Lower leg skin (tissue), 4 donors: ENCODE results near the gene STAT5B. TPM values are rescaled to one million over a fixed set of nuclear protein-coding genes. Genes with fewer than 3 reads are reported as not detected.

ENCODE experiments used
- DNase-seq, 2 donors: peaks; one replicate each; pipeline ENCODE4 v3.0.0-alpha.2; 2019; ENCODE audit warnings: low spot score in 2 of 2
- H3K4me3 ChIP-seq: fragments of 200-600 bp; sonication (generic); 2 replicates; pipeline ENCODE4 v1.5.1; 2017; ENCODE audit warnings: mild to moderate bottlenecking, low read depth; ENCODE audit not compliant: poor library complexity, severe bottlenecking
- POLR2A ChIP-seq, 2 donors: fragments of 450-650 bp; IDR thresholded peaks; one replicate each; pipeline ENCODE4 v1.6.1; 2016 to 2017; ENCODE audit warnings: antibody characterized with exemption in 2 of 2, mild to moderate bottlenecking in 1 of 2, moderate library complexity in 1 of 2
- WGBS, 2 donors: methylation state at CpG; one replicate each; pipeline ENCODE4 v1.1.5; 2018; 5-methylcytosine and 5-hydroxymethylcytosine counted together
- intact Hi-C: fragments of 100-400 bp; cut with DNase I; formaldehyde crosslinking; loops from one replicate; pipeline ENCODE4 v1.15.0; 2023; ENCODE audit warnings: low total_unique reads
- total RNA-seq, 4 donors: library from RNA; depleted of rRNA; stranded (reverse); fragments of >200 nt; gene quantifications; one replicate each; pipeline ENCODE4 v1.1.0, GENCODE V29; 2016
- TF ChIP-seq, protein P1 (sequence below), 3 donors: fragments of 450-650 bp; IDR thresholded peaks; one replicate each; pipeline ENCODE4 v1.5.1; 2016; ENCODE audit warnings: antibody characterized with exemption in 3 of 3, mild to moderate bottlenecking in 3 of 3, moderate library complexity in 2 of 3

STAT5B gene
- total RNA-seq, 4 donors from 2014 or later = 40.2 to 72.4 (median 50.5) TPM

DNA sequence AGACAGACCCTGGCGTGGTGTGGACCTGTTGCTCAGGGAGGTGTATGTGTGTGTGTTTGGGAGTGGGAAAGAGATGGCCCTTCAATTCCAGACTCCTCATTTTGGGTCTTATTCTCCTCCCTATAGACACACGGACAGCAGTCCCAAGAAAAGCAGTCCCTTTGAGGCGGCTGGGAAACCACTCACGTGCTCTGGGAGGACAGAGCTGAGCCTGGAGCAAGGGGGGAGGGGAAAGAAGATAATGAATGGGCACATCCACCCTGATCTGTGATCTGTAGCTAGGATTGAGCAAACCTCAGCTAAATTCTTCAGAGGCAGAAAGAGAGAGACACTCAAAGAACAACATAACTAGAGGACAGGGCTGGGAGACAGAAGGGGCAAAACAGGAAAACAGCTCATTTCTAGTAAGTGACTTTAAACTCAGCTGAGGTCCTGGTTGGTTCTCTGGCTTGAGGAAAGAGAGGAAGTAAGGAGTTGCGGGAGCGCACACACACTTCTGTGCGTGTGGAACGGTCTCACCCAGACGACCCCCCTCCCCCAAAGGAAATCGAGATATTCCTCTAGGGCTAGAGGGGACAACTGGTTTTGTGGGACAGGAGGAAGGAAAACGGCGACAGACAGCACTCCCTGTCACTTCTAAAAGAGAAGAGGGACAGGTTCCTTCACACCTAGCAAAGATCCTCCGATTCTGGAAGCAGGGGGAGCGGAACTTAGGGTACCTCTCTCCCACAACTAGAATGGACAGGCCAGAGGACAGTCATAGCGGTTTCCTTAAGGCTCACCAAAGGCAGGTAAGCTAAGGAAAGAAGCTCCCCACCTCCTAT lies 122.1 kb downstream of the STAT5B start:
- intact Hi-C loops = no loop called here
- WGBS, 2 donors = 3% methylated on average over 15 of the region's 15 CpGs
- peak overlapping the region; percentile 93 for H3K4me3 ChIP-seq
- no peak for DNase-seq
- no peak for TF ChIP-seq POLR2A (IDR thresholded peaks at IDR 0.05)
- TF ChIP-seq, protein P1, sequence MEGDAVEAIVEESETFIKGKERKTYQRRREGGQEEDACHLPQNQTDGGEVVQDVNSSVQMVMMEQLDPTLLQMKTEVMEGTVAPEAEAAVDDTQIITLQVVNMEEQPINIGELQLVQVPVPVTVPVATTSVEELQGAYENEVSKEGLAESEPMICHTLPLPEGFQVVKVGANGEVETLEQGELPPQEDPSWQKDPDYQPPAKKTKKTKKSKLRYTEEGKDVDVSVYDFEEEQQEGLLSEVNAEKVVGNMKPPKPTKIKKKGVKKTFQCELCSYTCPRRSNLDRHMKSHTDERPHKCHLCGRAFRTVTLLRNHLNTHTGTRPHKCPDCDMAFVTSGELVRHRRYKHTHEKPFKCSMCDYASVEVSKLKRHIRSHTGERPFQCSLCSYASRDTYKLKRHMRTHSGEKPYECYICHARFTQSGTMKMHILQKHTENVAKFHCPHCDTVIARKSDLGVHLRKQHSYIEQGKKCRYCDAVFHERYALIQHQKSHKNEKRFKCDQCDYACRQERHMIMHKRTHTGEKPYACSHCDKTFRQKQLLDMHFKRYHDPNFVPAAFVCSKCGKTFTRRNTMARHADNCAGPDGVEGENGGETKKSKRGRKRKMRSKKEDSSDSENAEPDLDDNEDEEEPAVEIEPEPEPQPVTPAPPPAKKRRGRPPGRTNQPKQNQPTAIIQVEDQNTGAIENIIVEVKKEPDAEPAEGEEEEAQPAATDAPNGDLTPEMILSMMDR (IDR thresholded peaks at IDR 0.05) = no peak

Other genes with a start within 250 kb of the STAT5B start
- 1 to 10 TPM in 3 of 4 donors, under 1 TPM in 1; 0.97 to 1.8 (median 1.5) TPM for gene C17orf113, start 225.8 kb downstream of the STAT5B start, total RNA-seq
- 1 to 10 TPM in 1 of 4 donors, under 1 TPM in 1, not detected in 2; 0.29 to 1.3 TPM for gene ZNF385C, start 177.9 kb downstream of the STAT5B start, total RNA-seq
- gene DHX58, start 163.7 kb downstream of the STAT5B start, total RNA-seq = 10 to 100 TPM in 3 of 4 donors, 1 to 10 TPM in 1; 7.5 to 16.5 (median 12.1) TPM
- gene KAT2A, start 155.0 kb downstream of the STAT5B start, total RNA-seq = 10 to 100 TPM; 25.3 to 55.5 (median 37.1) TPM
- under 1 TPM in 1 of 4 donors, not detected in 3; 0.23 TPM for gene HSPB9, start 153.6 kb downstream of the STAT5B start, total RNA-seq
- 100 to 1,000 TPM in 1 of 4 donors, 10 to 100 TPM in 3; 74.0 to 104 (median 87.4) TPM for gene RAB5C, start 121.4 kb downstream of the STAT5B start, total RNA-seq
- gene KCNH4, start 95.2 kb downstream of the STAT5B start, total RNA-seq = not detected
- gene HCRT, start 90.9 kb downstream of the STAT5B start, total RNA-seq = not detected
- 10 to 100 TPM; 14.6 to 51.8 (median 20.7) TPM for gene GHDC, start 81.9 kb downstream of the STAT5B start, total RNA-seq
- 10 to 100 TPM; 25.1 to 60.9 (median 48.0) TPM for gene STAT5A, start 12.1 kb upstream of the STAT5B start, total RNA-seq
- 100 to 1,000 TPM; 109 to 149 (median 124) TPM for gene STAT3, start 112.1 kb upstream of the STAT5B start, total RNA-seq
- gene CAVIN1, start 146.9 kb upstream of the STAT5B start, total RNA-seq = 100 to 1,000 TPM; 171 to 336 (median 255) TPM
- 10 to 100 TPM; 87.6 to 95.3 (median 91.3) TPM for gene ATP6V0A1, start 182.5 kb upstream of the STAT5B start, total RNA-seq